GM21360 (cell line): ENCODE results near the gene C11orf86.

ENCODE experiments used
- ATAC-seq: cut with Tn5 transposase; IDR thresholded peaks from one replicate; pipeline ENCODE4 v1.9.1; 2021; ENCODE audit warnings: mild to moderate bottlenecking, moderate library complexity; ENCODE audit not compliant: unreplicated experiment

C11orf86 gene

GRCh38 chr11:66966351-66966750 lies 8.8 kb upstream of the C11orf86 start:
- no peak for ATAC-seq

GRCh38 chr11:66967670-66968425 lies 7.3 kb upstream of the C11orf86 start:
- no peak for ATAC-seq

GRCh38 chr11:66969584-66970225 lies 5.4 kb upstream of the C11orf86 start:
- no peak for ATAC-seq

- ATAC-seq: no peak
These were observed 4.7 kb upstream of the C11orf86 start for GRCh38 chr11:66970371-66970806.

- ATAC-seq: no peak
These were observed 4.2 kb upstream of the C11orf86 start for GRCh38 chr11:66970807-66971442.

- ATAC-seq: no peak
These were observed 3.6 kb upstream of the C11orf86 start for GRCh38 chr11:66971488-66971887.

- ATAC-seq: no peak
These were observed 1.0 kb upstream of the C11orf86 start for GRCh38 chr11:66973956-66974580.

- no peak for ATAC-seq
These were observed 412 bp downstream of the C11orf86 start for GRCh38 chr11:66975405-66976027.

GRCh38 chr11:66976028-66976467 lies 944 bp downstream of the C11orf86 start:
- no peak for ATAC-seq

- no peak for ATAC-seq
These were observed 1.8 kb downstream of the C11orf86 start for GRCh38 chr11:66976925-66977324.

GRCh38 chr11:66978229-66978628 lies 3.1 kb downstream of the C11orf86 start:
- no peak for ATAC-seq

GRCh38 chr11:66978717-66979116 lies 3.6 kb downstream of the C11orf86 start:
- ATAC-seq: no peak

- no peak for ATAC-seq
These were observed 4.4 kb downstream of the C11orf86 start for GRCh38 chr11:66979336-66979980.

GRCh38 chr11:66981976-66982578 lies 7.0 kb downstream of the C11orf86 start:
- no peak for ATAC-seq

GRCh38 chr11:66983275-66983924 lies 8.3 kb downstream of the C11orf86 start:
- no peak for ATAC-seq

- ATAC-seq: no peak
These were observed 10.5 kb downstream of the C11orf86 start for GRCh38 chr11:66985508-66986177.

- ATAC-seq: no peak
These were observed 11.1 kb downstream of the C11orf86 start for GRCh38 chr11:66986178-66986545.

GRCh38 chr11:66987158-66987620 lies 12.1 kb downstream of the C11orf86 start:
- no peak for ATAC-seq
